ENCODE results near the gene PLXND1.
A peak's percentile ranks its signal among the peaks of the same experiment; 100 is the strongest.

The PLXND1 gene

GRCh38 chr3:129636082-129636481, 29.6 kb upstream of the PLXND1 start:
- Mint-ChIP-seq H3K27ac (no peak overlapping the region), H3K4me1 (ENCODE audit: low read depth) (no peaks in the 10 kb centered on the region), H3K4me3 (no peak overlapping the region), H3K9me3 (no peaks in the 10 kb centered on the region), H3K27me3 (no peaks in the 10 kb centered on the region), H3K36me3 (ENCODE audit: low read depth) (no peaks in the 10 kb centered on the region)
- no peak for DNase-seq

- DNase-seq = no peak
- Mint-ChIP-seq H3K4me1 (ENCODE audit: low read depth) (no peaks in the 10 kb centered on the region), H3K27ac (no peak overlapping the region), H3K4me3 (no peak overlapping the region), H3K36me3 (ENCODE audit: low read depth) (no peaks in the 10 kb centered on the region), H3K27me3 (no peaks in the 10 kb centered on the region), H3K9me3 (no peaks in the 10 kb centered on the region)
Observed at GRCh38 chr3:129635656-129636055, 29.2 kb upstream of the PLXND1 start.

GRCh38 chr3:129633751-129634481, 27.4 kb upstream of the PLXND1 start:
- H3K4me3 Mint-ChIP-seq = no peak overlapping the region
- DNase-seq = no peak
- H3K4me1 Mint-ChIP-seq (ENCODE audit: low read depth) = no peaks in the 10 kb centered on the region
- H3K36me3 Mint-ChIP-seq (ENCODE audit: low read depth) = no peaks in the 10 kb centered on the region
- no peak overlapping the region for H3K27ac Mint-ChIP-seq
- H3K27me3 Mint-ChIP-seq = no peaks in the 10 kb centered on the region
- no peaks in the 10 kb centered on the region for H3K9me3 Mint-ChIP-seq

GRCh38 chr3:129632977-129633376, 26.5 kb upstream of the PLXND1 start:
- Mint-ChIP-seq H3K4me3 (no peak overlapping the region), H3K4me1 (ENCODE audit: low read depth) (peaks cover 3% of the 10 kb centered on the region), H3K27ac (no peak overlapping the region), H3K36me3 (ENCODE audit: low read depth) (no peaks in the 10 kb centered on the region), H3K9me3 (no peaks in the 10 kb centered on the region), H3K27me3 (no peaks in the 10 kb centered on the region)
- no peak for DNase-seq

- no peaks in the 10 kb centered on the region for H3K36me3 Mint-ChIP-seq (ENCODE audit: low read depth)
- H3K9me3 Mint-ChIP-seq = no peaks in the 10 kb centered on the region
- no peak overlapping the region for H3K27ac Mint-ChIP-seq
- no peak overlapping the region for H3K4me3 Mint-ChIP-seq
- DNase-seq = no peak
- no peaks in the 10 kb centered on the region for H3K27me3 Mint-ChIP-seq
- H3K4me1 Mint-ChIP-seq (ENCODE audit: low read depth) = peaks cover 7% of the 10 kb centered on the region
Observed at GRCh38 chr3:129632556-129632955, 26.1 kb upstream of the PLXND1 start.

- Mint-ChIP-seq H3K27me3 (no peaks in the 10 kb centered on the region), H3K27ac (no peak overlapping the region), H3K9me3 (no peaks in the 10 kb centered on the region), H3K4me3 (no peak overlapping the region), H3K4me1 (ENCODE audit: low read depth) (peaks cover 11% of the 10 kb centered on the region), H3K36me3 (ENCODE audit: low read depth) (no peaks in the 10 kb centered on the region)
- no peak for DNase-seq
Observed at GRCh38 chr3:129632056-129632455, 25.6 kb upstream of the PLXND1 start.

- peaks cover 21% of the 10 kb centered on the region for H3K4me1 Mint-ChIP-seq (ENCODE audit: low read depth)
- no peaks in the 10 kb centered on the region for H3K27me3 Mint-ChIP-seq
- no peak overlapping the region for H3K4me3 Mint-ChIP-seq
- DNase-seq = no peak
- no peak overlapping the region for H3K27ac Mint-ChIP-seq
- no peaks in the 10 kb centered on the region for H3K36me3 Mint-ChIP-seq (ENCODE audit: low read depth)
- H3K9me3 Mint-ChIP-seq = no peaks in the 10 kb centered on the region
Observed at GRCh38 chr3:129629011-129629410, 22.5 kb upstream of the PLXND1 start.

- no peak for DNase-seq
- H3K27me3 Mint-ChIP-seq = no peaks in the 10 kb centered on the region
- peaks cover 21% of the 10 kb centered on the region for H3K4me1 Mint-ChIP-seq (ENCODE audit: low read depth)
- no peaks in the 10 kb centered on the region for H3K36me3 Mint-ChIP-seq (ENCODE audit: low read depth)
- no peaks in the 10 kb centered on the region for H3K9me3 Mint-ChIP-seq
- peak overlapping the region; percentile 31 for H3K27ac Mint-ChIP-seq
- H3K4me3 Mint-ChIP-seq = peak overlapping the region; percentile 92
Observed at GRCh38 chr3:129628169-129628522, 21.7 kb upstream of the PLXND1 start.

GRCh38 chr3:129627350-129628168, 21.1 kb upstream of the PLXND1 start:
- peak; percentile 77 for DNase-seq
- no peaks in the 10 kb centered on the region for H3K36me3 Mint-ChIP-seq (ENCODE audit: low read depth)
- H3K9me3 Mint-ChIP-seq = no peaks in the 10 kb centered on the region
- peak overlapping the region; percentile 92 for H3K4me3 Mint-ChIP-seq
- peak overlapping the region; percentile 91 for H3K27ac Mint-ChIP-seq
- no peaks in the 10 kb centered on the region for H3K27me3 Mint-ChIP-seq
- peaks cover 21% of the 10 kb centered on the region for H3K4me1 Mint-ChIP-seq (ENCODE audit: low read depth)

- no peaks in the 10 kb centered on the region for H3K9me3 Mint-ChIP-seq
Observed at GRCh38 chr3:129626744-129627349, 20.4 kb upstream of the PLXND1 start.

GRCh38 chr3:129625072-129625874, 18.8 kb upstream of the PLXND1 start:
- peaks cover 21% of the 10 kb centered on the region for H3K4me1 Mint-ChIP-seq (ENCODE audit: low read depth)
- H3K4me3 Mint-ChIP-seq = peak overlapping the region; percentile 3
- H3K27ac Mint-ChIP-seq = no peak overlapping the region
- H3K9me3 Mint-ChIP-seq = no peaks in the 10 kb centered on the region
- DNase-seq = no peak
- no peaks in the 10 kb centered on the region for H3K27me3 Mint-ChIP-seq
- no peaks in the 10 kb centered on the region for H3K36me3 Mint-ChIP-seq (ENCODE audit: low read depth)

More at GRCh38 chr3:129626744-129627349, 20.4 kb upstream of the PLXND1 start:
- Mint-ChIP-seq H3K36me3 (ENCODE audit: low read depth) (no peaks in the 10 kb centered on the region), H3K27ac (peak overlapping the region; percentile 91), H3K4me3 (peak overlapping the region; percentile 92), H3K27me3 (no peaks in the 10 kb centered on the region), H3K4me1 (ENCODE audit: low read depth) (peaks cover 21% of the 10 kb centered on the region)
- DNase-seq = peak; percentile 87

- H3K4me1 Mint-ChIP-seq (ENCODE audit: low read depth) = peaks cover 21% of the 10 kb centered on the region
- no peaks in the 10 kb centered on the region for H3K27me3 Mint-ChIP-seq
- no peaks in the 10 kb centered on the region for H3K9me3 Mint-ChIP-seq
- no peak for DNase-seq
- H3K4me3 Mint-ChIP-seq = no peak overlapping the region
- H3K27ac Mint-ChIP-seq = no peak overlapping the region
- H3K36me3 Mint-ChIP-seq (ENCODE audit: low read depth) = no peaks in the 10 kb centered on the region
Observed at GRCh38 chr3:129624347-129625071, 18.0 kb upstream of the PLXND1 start.

GRCh38 chr3:129623447-129624118, 17.1 kb upstream of the PLXND1 start:
- Mint-ChIP-seq H3K27ac (no peak overlapping the region), H3K27me3 (peaks cover 3% of the 10 kb centered on the region), H3K9me3 (no peaks in the 10 kb centered on the region), H3K4me1 (ENCODE audit: low read depth) (peaks cover 23% of the 10 kb centered on the region), H3K36me3 (ENCODE audit: low read depth) (no peaks in the 10 kb centered on the region), H3K4me3 (no peak overlapping the region)
- DNase-seq = no peak
